SH-SY5Y (cell line): ENCODE data around the gene PLD4.

Experiments
- GATA2 ChIP-seq: IDR thresholded peaks from 2 replicates; pipeline ENCODE4 v1.6.1; 2011; ENCODE audit warnings: mild to moderate bottlenecking, low read depth, low read length
- GATA3 ChIP-seq: IDR thresholded peaks from 2 replicates; pipeline ENCODE4 v1.6.1; 2011; ENCODE audit warnings: low read depth, mild to moderate bottlenecking, low read length, moderate library complexity

DNA sequence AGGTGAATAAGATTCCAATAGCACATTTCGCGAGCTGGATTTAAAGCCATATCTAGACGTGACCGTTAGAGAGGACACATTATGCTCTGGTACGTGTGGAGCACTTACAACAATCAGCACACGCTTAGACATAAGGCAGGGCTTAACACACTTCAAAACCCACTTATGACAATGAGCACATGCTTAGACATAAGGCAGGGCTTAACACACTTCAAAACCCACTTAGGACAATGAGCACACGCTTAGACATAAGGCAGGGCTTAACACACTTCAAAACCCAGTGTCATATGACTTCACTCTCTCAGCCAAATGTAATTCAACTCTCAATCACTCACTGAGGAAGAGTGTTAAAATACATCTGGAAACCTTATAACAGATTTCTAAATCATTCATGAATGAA lies 11.2 kb upstream of the PLD4 start:
- TF ChIP-seq GATA2 (no peak), GATA3 (no peak)
